HFFc6 (cell line): Measurements from ENCODE around the gene JAZF1. TPM values are rescaled to one million over a fixed set of nuclear protein-coding genes. Genes with fewer than 3 reads are reported as not detected.

Experiments used
- DNase-seq: peaks from one replicate; pipeline ENCODE4 v3.0.0-alpha.2; 2018
- H3K27ac Mint-ChIP-seq: 2 replicates; pipeline ENCODE4 v1.8.0; 2020; ENCODE audit warnings: mild to moderate bottlenecking, mixed read lengths
- H3K27me3 Mint-ChIP-seq: 2 replicates; pipeline ENCODE4 v1.8.0; 2021; ENCODE audit warnings: mild to moderate bottlenecking, moderate library complexity, mixed read lengths; ENCODE audit not compliant: insufficient read depth
- H3K36me3 Mint-ChIP-seq: 2 replicates; pipeline ENCODE4 v1.8.0; 2021; ENCODE audit warnings: low read depth, mixed read lengths
- H3K4me1 Mint-ChIP-seq: 2 replicates; pipeline ENCODE4 v1.8.0; 2020; ENCODE audit warnings: low read depth, mixed read lengths
- H3K4me3 Mint-ChIP-seq: 2 replicates; pipeline ENCODE4 v1.8.0; 2020; ENCODE audit warnings: mild to moderate bottlenecking, moderate library complexity, mixed read lengths
- H3K9me3 Mint-ChIP-seq: 2 replicates; pipeline ENCODE4 v1.8.0; 2020; ENCODE audit warnings: mild to moderate bottlenecking, mixed read lengths
- total RNA-seq, 6 experiments: library from RNA; stranded (reverse); fragmentation: NEBNext Ultra II Directional; extraction: Animal tissue kit (Norgen Biotek cat#: 25700); gene quantifications; 2 replicates in 1 of 6; 3 replicates in 5 of 6; pipeline ENCODE4 v1.2.3, GENCODE V29; 2021
- TF ChIP-seq, protein P1 (sequence below): fragments of 200-600 bp; sonication (generic); IDR thresholded peaks from 2 replicates; pipeline ENCODE4 v1.5.0; 2021; ENCODE audit warnings: antibody characterized with exemption, mild to moderate bottlenecking

The JAZF1 gene
- total RNA-seq, 6 experiments from 2014 or later = 17.5 to 26.3 (median 21.4) TPM

DNA sequence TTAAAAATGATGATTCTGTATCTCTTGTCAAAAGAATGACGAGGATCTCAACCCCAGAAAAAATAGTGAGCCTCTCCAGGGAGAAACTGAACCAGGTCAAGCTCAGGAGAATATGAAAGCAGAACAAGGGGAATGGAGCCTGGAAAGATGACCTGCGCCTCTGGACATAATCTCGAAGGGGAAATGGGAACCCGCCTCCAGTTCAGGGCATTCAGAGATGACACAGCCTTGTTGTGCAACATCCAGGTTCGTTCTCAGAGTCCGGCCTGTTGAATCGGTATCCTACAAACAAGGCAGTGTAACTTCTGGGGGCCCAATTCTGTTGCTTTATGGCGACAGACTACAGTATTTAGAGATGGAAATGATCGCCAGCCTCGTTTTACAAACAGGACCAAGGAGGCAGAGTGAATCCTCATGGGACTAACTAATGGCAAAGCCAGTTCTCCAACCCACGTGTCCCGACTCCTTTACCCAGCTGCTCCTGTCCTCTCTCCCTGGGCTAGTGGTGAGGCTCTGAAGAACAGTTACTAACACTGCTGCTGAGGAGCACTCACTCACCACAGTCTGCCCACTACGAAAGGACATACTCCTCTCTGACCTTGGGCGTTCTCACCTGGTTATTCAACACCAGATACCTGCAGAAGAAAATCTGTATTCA is 67.6 kb downstream of the JAZF1 start:
- DNase-seq = no peak
- H3K36me3 Mint-ChIP-seq = no peaks in the 10 kb centered on the region
- no peaks in the 10 kb centered on the region for H3K27me3 Mint-ChIP-seq
- no peak overlapping the region for H3K4me3 Mint-ChIP-seq
- no peaks in the 10 kb centered on the region for H3K9me3 Mint-ChIP-seq
- H3K4me1 Mint-ChIP-seq = peaks cover 37% of the 10 kb centered on the region
- TF ChIP-seq, protein P1, sequence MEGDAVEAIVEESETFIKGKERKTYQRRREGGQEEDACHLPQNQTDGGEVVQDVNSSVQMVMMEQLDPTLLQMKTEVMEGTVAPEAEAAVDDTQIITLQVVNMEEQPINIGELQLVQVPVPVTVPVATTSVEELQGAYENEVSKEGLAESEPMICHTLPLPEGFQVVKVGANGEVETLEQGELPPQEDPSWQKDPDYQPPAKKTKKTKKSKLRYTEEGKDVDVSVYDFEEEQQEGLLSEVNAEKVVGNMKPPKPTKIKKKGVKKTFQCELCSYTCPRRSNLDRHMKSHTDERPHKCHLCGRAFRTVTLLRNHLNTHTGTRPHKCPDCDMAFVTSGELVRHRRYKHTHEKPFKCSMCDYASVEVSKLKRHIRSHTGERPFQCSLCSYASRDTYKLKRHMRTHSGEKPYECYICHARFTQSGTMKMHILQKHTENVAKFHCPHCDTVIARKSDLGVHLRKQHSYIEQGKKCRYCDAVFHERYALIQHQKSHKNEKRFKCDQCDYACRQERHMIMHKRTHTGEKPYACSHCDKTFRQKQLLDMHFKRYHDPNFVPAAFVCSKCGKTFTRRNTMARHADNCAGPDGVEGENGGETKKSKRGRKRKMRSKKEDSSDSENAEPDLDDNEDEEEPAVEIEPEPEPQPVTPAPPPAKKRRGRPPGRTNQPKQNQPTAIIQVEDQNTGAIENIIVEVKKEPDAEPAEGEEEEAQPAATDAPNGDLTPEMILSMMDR = no peak
- peak overlapping the region; percentile 3; the same call in 1 of the 2 replicates for H3K27ac Mint-ChIP-seq

DNA sequence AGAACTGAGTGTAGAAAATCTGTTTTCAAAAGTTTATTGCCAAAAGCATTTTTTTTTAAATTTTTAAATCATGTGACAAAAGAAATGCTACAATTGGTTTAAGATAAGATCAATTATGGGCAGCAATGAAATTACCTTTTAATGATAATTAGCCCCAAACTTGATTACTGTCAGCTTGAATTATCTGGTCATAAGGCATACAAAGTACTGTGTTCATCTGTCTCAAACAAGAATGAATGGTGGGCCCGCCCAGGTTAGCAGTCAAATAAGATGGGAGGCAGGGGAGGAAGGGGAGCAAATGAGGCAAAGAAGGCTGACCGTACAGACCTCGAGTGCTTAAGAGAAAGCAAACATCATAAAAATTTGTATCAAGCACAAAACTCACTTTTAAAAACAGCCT is 68.1 kb downstream of the JAZF1 start:
- no peaks in the 10 kb centered on the region for H3K9me3 Mint-ChIP-seq
- TF ChIP-seq, protein P1 = no peak
- H3K27ac Mint-ChIP-seq = peak overlapping the region; percentile 3; the same call in 1 of the 2 replicates

DNA sequence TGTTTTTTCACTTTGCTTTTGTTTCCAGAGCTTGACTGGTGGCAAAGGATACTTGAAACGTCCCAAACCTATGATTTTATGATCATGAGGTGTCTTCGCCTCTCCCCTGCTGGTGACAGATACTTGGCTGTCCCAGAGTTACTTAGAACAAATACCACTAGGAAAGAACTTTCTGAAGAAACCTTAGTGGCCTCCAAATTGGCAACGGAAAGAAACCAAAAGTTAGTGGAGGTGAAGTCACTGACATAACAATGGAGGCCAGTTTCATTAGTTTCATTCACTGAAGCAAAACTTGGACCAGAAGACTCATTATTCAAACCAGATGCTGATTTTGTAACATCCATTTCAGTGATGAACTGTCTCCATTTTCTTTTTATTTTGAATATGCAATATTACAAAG is 68.6 kb downstream of the JAZF1 start:
- H3K4me1 Mint-ChIP-seq = peaks cover 47% of the 10 kb centered on the region
- no peaks in the 10 kb centered on the region for H3K36me3 Mint-ChIP-seq
- H3K27me3 Mint-ChIP-seq = no peaks in the 10 kb centered on the region
- TF ChIP-seq, protein P1 = no peak
- no peaks in the 10 kb centered on the region for H3K9me3 Mint-ChIP-seq
- no peak overlapping the region; the same call in 1 of the 2 replicates for H3K27ac Mint-ChIP-seq
- H3K4me3 Mint-ChIP-seq = no peak overlapping the region
- DNase-seq = no peak

More for the DNA sequence above, 68.1 kb downstream of the JAZF1 start:
- DNase-seq = no peak
- Mint-ChIP-seq H3K36me3 (no peaks in the 10 kb centered on the region), H3K4me1 (peaks cover 43% of the 10 kb centered on the region), H3K4me3 (no peak overlapping the region), H3K27me3 (no peaks in the 10 kb centered on the region)

DNA sequence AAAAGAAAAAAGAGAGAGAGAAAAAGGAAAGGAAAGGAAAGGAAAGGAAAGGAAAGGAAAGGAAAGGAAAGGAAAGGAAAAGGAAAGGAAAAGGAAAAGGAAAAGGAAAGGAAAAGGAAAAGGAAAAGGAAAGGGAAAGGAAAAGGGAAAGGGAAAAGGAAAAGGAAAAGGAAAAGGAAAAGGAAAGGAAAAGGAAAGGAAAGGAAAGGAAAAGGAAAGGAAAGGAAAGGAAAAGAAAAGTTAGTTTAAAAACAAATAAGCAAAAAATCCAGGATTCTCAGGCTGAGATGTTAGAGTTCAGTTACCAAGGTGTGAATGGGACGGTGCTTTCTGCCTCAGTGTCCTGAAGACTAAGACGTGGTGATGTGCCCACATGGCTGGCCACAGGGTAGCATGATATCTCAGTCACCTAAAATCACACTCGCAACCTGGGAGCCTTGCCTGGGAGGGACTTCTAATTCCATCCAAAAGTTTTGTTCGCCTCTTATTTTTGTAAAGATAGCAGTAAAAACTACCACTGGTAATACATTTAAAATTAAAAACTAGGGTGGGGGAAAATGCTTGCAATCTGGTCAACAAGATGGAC is 70.1 kb downstream of the JAZF1 start:
- Mint-ChIP-seq H3K27ac (no peak overlapping the region), H3K4me1 (peaks cover 53% of the 10 kb centered on the region), H3K36me3 (no peaks in the 10 kb centered on the region), H3K4me3 (no peak overlapping the region), H3K9me3 (no peaks in the 10 kb centered on the region), H3K27me3 (no peaks in the 10 kb centered on the region; the same call in 1 of the 2 replicates)
- TF ChIP-seq, protein P1 = no peak
- no peak for DNase-seq

DNA sequence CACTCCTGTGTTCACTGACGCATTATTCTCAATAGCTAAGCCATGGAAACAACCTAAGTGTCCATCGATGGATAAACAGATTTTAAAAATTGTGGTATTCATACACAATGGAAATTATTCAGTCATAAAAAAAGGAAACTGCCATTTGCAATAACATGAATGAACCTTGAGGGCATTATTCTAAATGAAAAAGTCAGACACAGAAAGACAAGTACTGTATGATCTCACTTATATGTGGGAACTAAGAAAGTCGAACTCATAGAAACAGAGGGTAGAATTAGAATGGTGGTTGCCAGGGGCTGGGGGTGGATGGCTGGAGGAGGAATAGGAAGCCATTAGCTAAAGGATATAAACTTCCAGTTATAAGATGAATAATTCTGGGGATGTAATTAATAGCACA is 71.8 kb downstream of the JAZF1 start:
- Mint-ChIP-seq H3K27ac (no peak overlapping the region), H3K4me3 (no peak overlapping the region), H3K27me3 (no peaks in the 10 kb centered on the region; the same call in 1 of the 2 replicates), H3K36me3 (peaks cover 6% of the 10 kb centered on the region), H3K4me1 (peaks cover 69% of the 10 kb centered on the region), H3K9me3 (no peaks in the 10 kb centered on the region)
- TF ChIP-seq, protein P1 = no peak
- no peak for DNase-seq
